Adipocyte (in vitro differentiated cells): ENCODE data around the gene ALDH5A1.
"Not testable (repeated sequence)": the region's sequence is repeated elsewhere in the genome, so short reads cannot be mapped to it uniquely, and the experiment has no call there.

Source experiments
- DNase-seq: peaks from one replicate; pipeline ENCODE4 v3.0.0-alpha.2; 2015; ENCODE audit warnings: low read depth
- H3K27me3 ChIP-seq: replicated peaks from 2 replicates; pipeline ENCODE4 v1.7.0; 2013; ENCODE audit warnings: mild to moderate bottlenecking, low read length, moderate library complexity; ENCODE audit not compliant: control insufficient read depth, insufficient read depth
- H3K36me3 ChIP-seq: 2 replicates; pipeline ENCODE4 v1.7.0; 2013; ENCODE audit warnings: low read length, mild to moderate bottlenecking, moderate library complexity; ENCODE audit not compliant: control insufficient read depth, insufficient read depth, severe bottlenecking
- H3K4me1 ChIP-seq: 2 replicates; pipeline ENCODE4 v1.7.0; 2013; ENCODE audit warnings: mild to moderate bottlenecking, low read length, moderate library complexity; ENCODE audit not compliant: control insufficient read depth, insufficient read depth
- H3K4me3 ChIP-seq: 2 replicates; pipeline ENCODE4 v1.7.0; 2013; ENCODE audit warnings: mild to moderate bottlenecking, low read length, moderate library complexity
- H3K9ac ChIP-seq: 2 replicates; pipeline ENCODE4 v1.7.0; 2013; ENCODE audit warnings: mild to moderate bottlenecking, low read length, moderate library complexity
- H3K9me3 ChIP-seq: 2 replicates; pipeline ENCODE4 v1.7.0; 2013; ENCODE audit warnings: mild to moderate bottlenecking, low read length, moderate library complexity; ENCODE audit not compliant: control insufficient read depth

ALDH5A1 gene

GRCh38 chr6:24506814-24507520, 12.2 kb downstream of the ALDH5A1 start:
- Histone ChIP-seq H3K9me3 (no peaks in the 10 kb centered on the region), H3K4me1 (no peaks in the 10 kb centered on the region), H3K36me3 (no peaks in the 10 kb centered on the region), H3K27me3 (no peaks in the 10 kb centered on the region), H3K9ac (no peak overlapping the region), H3K4me3 (no peak overlapping the region)
- no peak for DNase-seq

DNA sequence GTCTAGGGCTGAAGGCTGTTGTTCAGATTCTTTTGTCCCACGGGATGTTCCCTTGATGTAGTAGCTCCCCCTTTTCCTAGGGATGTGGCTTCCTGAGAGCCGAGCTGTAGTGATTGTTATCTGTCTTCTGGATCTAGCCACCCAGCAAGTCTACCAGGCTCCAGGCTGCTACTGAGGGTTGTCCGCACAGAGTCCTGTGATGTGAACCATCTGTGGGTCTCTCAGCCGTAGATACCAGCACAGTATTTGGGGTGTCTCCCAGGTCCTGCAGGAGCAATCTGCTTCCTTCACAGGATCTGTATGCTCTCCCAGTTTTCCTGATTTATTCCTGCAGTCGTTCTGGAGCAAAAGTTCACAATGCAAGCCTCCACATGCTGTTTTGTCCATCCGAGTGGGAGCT, 17.2 kb downstream of the ALDH5A1 start:
- not testable (repeated sequence) for H3K9me3 ChIP-seq, H3K36me3 ChIP-seq, H3K4me1 ChIP-seq, H3K9ac ChIP-seq, H3K27me3 ChIP-seq, H3K4me3 ChIP-seq, DNase-seq

GRCh38 chr6:24513602-24514001, 18.8 kb downstream of the ALDH5A1 start:
- no peaks in the 10 kb centered on the region for H3K27me3 ChIP-seq

DNA sequence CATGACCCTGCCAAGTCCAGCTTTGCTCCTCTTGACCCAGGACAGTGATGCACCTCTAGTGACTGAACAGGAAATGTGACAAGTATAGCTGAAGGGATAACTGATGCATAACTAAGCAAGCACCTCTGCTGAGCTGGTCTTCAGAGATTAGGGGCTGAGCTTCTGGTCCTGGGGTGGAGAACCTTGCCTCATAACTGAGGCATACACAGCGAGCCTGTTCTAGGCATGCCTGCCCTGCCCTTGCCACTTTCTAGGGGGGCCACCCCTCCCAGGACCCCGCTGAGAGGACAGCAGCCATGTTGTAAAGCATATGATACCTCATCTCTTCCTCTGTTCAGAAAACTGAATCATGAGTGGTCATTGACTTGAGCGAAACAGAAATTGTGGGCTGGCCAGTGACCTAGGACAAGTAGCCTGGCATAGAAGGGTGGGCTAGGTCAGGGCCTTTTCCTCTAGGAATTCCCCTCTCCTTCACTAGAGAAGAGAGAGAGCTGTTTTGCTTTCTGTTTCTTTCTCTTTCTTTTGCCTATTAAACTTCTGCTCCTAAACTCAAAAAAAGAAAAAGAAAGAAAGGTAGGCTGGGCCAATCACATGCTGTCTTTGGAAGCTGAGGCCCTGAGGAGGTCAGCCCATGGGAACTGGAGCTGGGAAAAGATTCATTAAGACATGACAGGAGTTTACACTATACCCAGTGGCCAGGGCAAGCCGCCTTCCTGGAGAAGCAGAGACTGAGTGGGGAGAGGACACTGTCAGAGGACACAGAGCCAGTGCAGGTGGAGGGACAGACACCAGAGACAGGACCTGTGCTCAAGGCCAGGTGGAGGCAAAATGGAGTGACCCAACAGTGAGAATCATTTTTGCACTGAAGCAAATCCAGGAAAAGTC, 23.1 kb downstream of the ALDH5A1 start:
- H3K9ac ChIP-seq = no peak overlapping the region
- no peaks in the 10 kb centered on the region for H3K4me1 ChIP-seq
- no peak overlapping the region for H3K4me3 ChIP-seq
- DNase-seq = no peak
- H3K36me3 ChIP-seq = no peaks in the 10 kb centered on the region
- no peaks in the 10 kb centered on the region for H3K27me3 ChIP-seq
- no peaks in the 10 kb centered on the region for H3K9me3 ChIP-seq

More at GRCh38 chr6:24513602-24514001, 18.8 kb downstream of the ALDH5A1 start:
- no peak for DNase-seq
- Histone ChIP-seq H3K4me3 (no peak overlapping the region), H3K4me1 (no peaks in the 10 kb centered on the region), H3K9me3 (no peaks in the 10 kb centered on the region), H3K9ac (no peak overlapping the region), H3K36me3 (no peaks in the 10 kb centered on the region)

GRCh38 chr6:24520929-24521546, 26.3 kb downstream of the ALDH5A1 start:
- Histone ChIP-seq H3K4me3 (no peak overlapping the region), H3K36me3 (no peaks in the 10 kb centered on the region), H3K9ac (no peak overlapping the region), H3K27me3 (no peaks in the 10 kb centered on the region), H3K9me3 (no peaks in the 10 kb centered on the region), H3K4me1 (no peaks in the 10 kb centered on the region)
- DNase-seq = peak; percentile 71

DNA sequence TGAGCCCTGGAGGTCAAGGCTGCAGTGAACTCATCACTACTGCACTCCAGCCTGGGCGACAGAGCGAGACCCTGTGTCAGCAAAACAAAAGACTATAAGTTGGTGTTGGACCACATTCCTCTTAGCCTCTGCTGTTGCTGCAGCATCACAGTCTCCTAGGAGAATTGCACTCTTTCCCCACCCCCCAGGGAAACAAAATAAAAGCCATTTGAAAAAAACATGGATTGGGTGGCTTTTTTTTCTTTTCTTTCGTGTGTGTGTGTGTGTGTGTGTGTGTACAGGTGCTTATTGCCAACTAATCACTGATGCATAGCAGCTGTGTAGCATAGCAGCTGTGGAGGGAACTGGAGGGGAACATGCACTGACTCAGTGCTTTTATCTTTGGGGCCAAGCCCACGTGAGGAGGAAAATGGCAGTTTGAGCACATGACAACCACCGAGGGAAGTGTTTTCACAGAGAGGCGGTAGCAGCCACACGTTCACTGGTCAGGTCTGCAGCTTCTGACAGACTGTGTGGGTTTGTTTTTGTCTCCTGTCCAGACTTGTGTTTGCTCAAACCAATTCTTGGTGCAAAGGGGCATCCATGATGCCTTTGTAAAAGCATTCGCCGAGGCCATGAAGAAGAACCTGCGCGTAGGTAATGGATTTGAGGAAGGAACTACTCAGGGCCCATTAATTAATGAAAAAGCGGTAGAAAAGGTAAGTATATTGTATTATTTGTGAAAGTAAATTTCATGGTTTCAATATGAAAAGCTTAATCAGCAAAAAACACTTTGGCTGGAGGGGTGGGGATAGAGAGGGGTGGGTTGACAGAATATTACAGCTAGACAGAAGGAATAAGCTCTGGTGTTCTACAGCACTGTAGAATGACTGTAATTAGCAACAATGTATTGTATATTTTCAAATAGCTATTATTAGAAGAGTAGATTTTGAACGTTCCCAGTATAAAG, 27.7 kb downstream of the ALDH5A1 start:
- Histone ChIP-seq H3K27me3 (no peaks in the 10 kb centered on the region), H3K9ac (no peak overlapping the region), H3K9me3 (no peaks in the 10 kb centered on the region), H3K36me3 (no peaks in the 10 kb centered on the region), H3K4me1 (no peaks in the 10 kb centered on the region), H3K4me3 (no peak overlapping the region)
- DNase-seq = no peak

GRCh38 chr6:24524329-24524728, 29.6 kb downstream of the ALDH5A1 start:
- Histone ChIP-seq H3K4me3 (no peak overlapping the region), H3K9me3 (no peaks in the 10 kb centered on the region), H3K9ac (no peak overlapping the region), H3K36me3 (no peaks in the 10 kb centered on the region), H3K27me3 (no peaks in the 10 kb centered on the region), H3K4me1 (no peaks in the 10 kb centered on the region)
- no peak for DNase-seq

- Histone ChIP-seq H3K9me3 (no peaks in the 10 kb centered on the region), H3K27me3 (no peaks in the 10 kb centered on the region), H3K4me1 (no peaks in the 10 kb centered on the region), H3K4me3 (no peak overlapping the region), H3K36me3 (no peaks in the 10 kb centered on the region), H3K9ac (no peak overlapping the region)
- peak; percentile 66 for DNase-seq
These were observed 30.0 kb downstream of the ALDH5A1 start for GRCh38 chr6:24524805-24525204.

- peak; percentile 18 for DNase-seq
- H3K4me1 ChIP-seq = no peaks in the 10 kb centered on the region
- H3K9me3 ChIP-seq = no peaks in the 10 kb centered on the region
- H3K27me3 ChIP-seq = peaks cover 12% of the 10 kb centered on the region
- H3K36me3 ChIP-seq = no peaks in the 10 kb centered on the region
- H3K4me3 ChIP-seq = no peak overlapping the region
- H3K9ac ChIP-seq = no peak overlapping the region
These were observed 35.2 kb downstream of the ALDH5A1 start for GRCh38 chr6:24529985-24530384.

GRCh38 chr6:24534329-24534728, 39.6 kb downstream of the ALDH5A1 start:
- DNase-seq = no peak
- H3K9ac ChIP-seq = no peak overlapping the region
- peaks cover 12% of the 10 kb centered on the region for H3K27me3 ChIP-seq
- H3K9me3 ChIP-seq = no peaks in the 10 kb centered on the region
- no peaks in the 10 kb centered on the region for H3K36me3 ChIP-seq
- no peak overlapping the region for H3K4me3 ChIP-seq
- H3K4me1 ChIP-seq = peaks cover 5% of the 10 kb centered on the region
